GM23338 (cell line): ENCODE results near the gene MAPK8IP3. TPM values are rescaled to one million over a fixed set of nuclear protein-coding genes. Genes with fewer than 3 reads are reported as not detected.

Source experiments
- ATAC-seq: fragments of 200-7000 bp; cut with Tn5 transposase; 3 replicates; pipeline ENCODE4 v1.9.1; 2020
- DNase-seq: peaks from one replicate; pipeline ENCODE4 v3.0.0-alpha.2; 2015; ENCODE audit warnings: low spot score
- H2AFZ ChIP-seq: fragments of 200-600 bp; sonication (generic); 2 replicates; pipeline ENCODE4 v1.8.0; 2016; ENCODE audit warnings: antibody characterized with exemption, mild to moderate bottlenecking, moderate library complexity
- H3F3A ChIP-seq: fragments of 200-600 bp; sonication (generic); replicated peaks from 2 replicates; pipeline ENCODE4 v1.8.0; 2017; ENCODE audit warnings: antibody characterized with exemption, mixed run types, low read depth
- H3K27ac ChIP-seq: fragments of 200-600 bp; sonication (generic); 2 replicates; pipeline ENCODE4 v1.6.1; 2016; ENCODE audit warnings: low read depth
- H3K27me3 ChIP-seq: fragments of 200-600 bp; sonication (generic); 2 replicates; pipeline ENCODE4 v1.8.0; 2016; ENCODE audit warnings: mild to moderate bottlenecking, mixed run types, moderate library complexity; ENCODE audit not compliant: insufficient read depth
- H3K36me3 ChIP-seq: fragments of 200-600 bp; sonication (generic); 2 replicates; pipeline ENCODE4 v1.8.0; 2016; ENCODE audit warnings: mild to moderate bottlenecking; ENCODE audit not compliant: insufficient read depth
- H3K4me1 ChIP-seq: fragments of 200-600 bp; sonication (generic); 2 replicates; pipeline ENCODE4 v1.8.0; 2016; ENCODE audit warnings: mild to moderate bottlenecking, moderate library complexity; ENCODE audit not compliant: insufficient read depth
- H3K4me2 ChIP-seq: fragments of 200-600 bp; sonication (generic); 2 replicates; pipeline ENCODE4 v1.7.1; 2017; ENCODE audit warnings: mixed run types
- H3K4me3 ChIP-seq: fragments of 200-600 bp; sonication (generic); 2 replicates; pipeline ENCODE4 v1.6.1; 2016; ENCODE audit warnings: mixed run types
- H3K79me2 ChIP-seq: fragments of 200-600 bp; sonication (generic); replicated peaks from 2 replicates; pipeline ENCODE4 v1.8.0; 2017; ENCODE audit warnings: mild to moderate bottlenecking; ENCODE audit not compliant: insufficient read depth
- H3K9me2 ChIP-seq: fragments of 200-600 bp; sonication (generic); 2 replicates; pipeline ENCODE4 v1.8.0; 2017; ENCODE audit not compliant: insufficient read depth
- H4K20me1 ChIP-seq: fragments of 200-600 bp; sonication (generic); replicated peaks from 2 replicates; pipeline ENCODE4 v1.8.0; 2017; ENCODE audit warnings: mild to moderate bottlenecking; ENCODE audit not compliant: insufficient read depth
- H3K27ac Mint-ChIP-seq: 2 replicates; pipeline ENCODE4 v1.8.0; 2020; ENCODE audit warnings: inconsistent platforms, mild to moderate bottlenecking, moderate library complexity, mixed read lengths
- H3K27me3 Mint-ChIP-seq: 3 replicates; pipeline ENCODE4 v1.8.0; 2022; ENCODE audit warnings: low read depth, mild to moderate bottlenecking, moderate library complexity, mixed read lengths, inconsistent platforms; ENCODE audit not compliant: insufficient read depth, poor library complexity
- H3K36me3 Mint-ChIP-seq: 3 replicates; pipeline ENCODE4 v1.8.0; 2021; ENCODE audit warnings: low read depth, mild to moderate bottlenecking, inconsistent platforms, moderate library complexity, mixed read lengths
- H3K4me1 Mint-ChIP-seq: 3 replicates; pipeline ENCODE4 v1.8.0; 2020; ENCODE audit warnings: mild to moderate bottlenecking, inconsistent platforms, mixed read lengths
- H3K4me3 Mint-ChIP-seq: 3 replicates; pipeline ENCODE4 v1.8.0; 2021; ENCODE audit warnings: moderate library complexity, mild to moderate bottlenecking, inconsistent platforms, mixed read lengths
- H3K9me3 Mint-ChIP-seq: 3 replicates; pipeline ENCODE4 v1.8.0; 2020; ENCODE audit warnings: moderate library complexity, mild to moderate bottlenecking, inconsistent platforms, mixed read lengths
- CTCF ChIP-seq, 2 experiments: fragments of 200-600 bp in 1 of 2; sonication (generic) in 1 of 2; conservative IDR thresholded peaks; 2 replicates each; pipeline versions ENCODE4 v1.5.1 to v1.6.1; 2016 to 2017; ENCODE audit warnings: antibody characterized with exemption in 2 of 2, low read depth in 2 of 2, mild to moderate bottlenecking in 2 of 2, moderate library complexity in 1 of 2
- EZH2phosphoT487 ChIP-seq: fragments of 200-600 bp; sonication (generic); IDR thresholded peaks from one replicate; pipeline ENCODE4 v1.8.1; 2018; ENCODE audit warnings: antibody characterized with exemption; ENCODE audit not compliant: unreplicated experiment
- JUNB ChIP-seq: IDR thresholded peaks from one replicate; pipeline ENCODE4 v1.6.1; 2016; ENCODE audit warnings: antibody characterized with exemption; ENCODE audit not compliant: unreplicated experiment
- REST ChIP-seq: IDR thresholded peaks from one replicate; pipeline ENCODE4 v1.6.1; 2018; ENCODE audit warnings: antibody characterized with exemption; ENCODE audit not compliant: unreplicated experiment
- ZNF114 ChIP-seq: fragments of 250-450 bp; sonication (Bioruptor Pico); IDR thresholded peaks from 2 replicates; pipeline ENCODE4 v1.5.0; 2020; ENCODE audit warnings: mild to moderate bottlenecking, moderate library complexity
- polyA plus RNA-seq: library from polyadenylated mRNA; unstranded; fragments of >200 nt; fragmentation: Nextera tagmentation; extraction: Ambion mirVana; gene quantifications from 2 replicates; pipeline ENCODE4 v1.2.1, GENCODE V29; 2016
- total RNA-seq: library from RNA; depleted of rRNA; stranded (reverse); fragments of >200 nt; shearing (Covaris generic); gene quantifications from 2 replicates; pipeline ENCODE4 v1.2.3, GENCODE V29; 2014

MAPK8IP3 gene
- total and polyA plus RNA-seq, 2 experiments from 2014 or later, result 11.3 to 58.4 TPM

- Mint-ChIP-seq H3K27ac (no peak overlapping the region), H3K4me1 (peaks cover 7% of the 10 kb centered on the region)
- peaks cover 14% of the 10 kb centered on the region; the same call in 1 of the 2 replicates for H3F3A ChIP-seq
These were observed 61.4 kb downstream of the MAPK8IP3 start for GRCh38 chr16:1767116-1767994.

More at GRCh38 chr16:1767116-1767994, 61.4 kb downstream of the MAPK8IP3 start:
- peaks cover 21% of the 10 kb centered on the region for H3K36me3 Mint-ChIP-seq
- H3K4me1 ChIP-seq, result peaks cover 4% of the 10 kb centered on the region
- TF ChIP-seq CTCF (conservative IDR thresholded peaks at IDR 0.05; ENCODE audit: low read depth in 2 of 2) (no peak), REST (no peak), JUNB (no peak), EZH2phosphoT487 (no peak), ZNF114 (CRISPR knock-in tag) (no peak)
- H4K20me1 ChIP-seq, result no peaks in the 10 kb centered on the region; the same call in 1 of the 2 replicates
- H3K9me2 ChIP-seq, result no peaks in the 10 kb centered on the region
- no peak overlapping the region for H3K4me2 ChIP-seq
- DNase-seq (no peak), ATAC-seq (no peak)
- H3K36me3 ChIP-seq, result no peaks in the 10 kb centered on the region
- peaks cover 22% of the 10 kb centered on the region for H3K27me3 Mint-ChIP-seq
- peaks cover 2% of the 10 kb centered on the region; the same call in 1 of the 3 replicates for H3K9me3 Mint-ChIP-seq
- peaks cover 1% of the 10 kb centered on the region for H3K79me2 ChIP-seq
- H3K4me3 Mint-ChIP-seq, result no peak overlapping the region
- H2AFZ ChIP-seq, result no peak overlapping the region
- H3K4me3 ChIP-seq, result no peak overlapping the region
- H3K27me3 ChIP-seq, result no peaks in the 10 kb centered on the region
- H3K27ac ChIP-seq, result no peak overlapping the region
